WTC11 (cell line): ENCODE data around the gene GTF3C2. TPM values are rescaled to one million over a fixed set of nuclear protein-coding genes. Genes with fewer than 3 reads are reported as not detected.

Experiments used
- CREB1 ChIP-seq: sonication (generic); formaldehyde crosslinking; IDR thresholded peaks from 2 replicates; pipeline ENCODE4 v1.8.0; 2023; ENCODE audit warnings: mild to moderate bottlenecking, missing genetic modification reagents
- EMX1 ChIP-seq: fragments of 250-450 bp; sonication (Bioruptor Pico); IDR thresholded peaks from 2 replicates; pipeline ENCODE4 v1.8.0; 2021; ENCODE audit warnings: mild to moderate bottlenecking
- ESRRA ChIP-seq: sonication (generic); formaldehyde crosslinking; IDR thresholded peaks from 2 replicates; pipeline ENCODE4 v1.8.1; 2022; ENCODE audit warnings: mild to moderate bottlenecking, missing genetic modification reagents, borderline replicate concordance
- FOXK1 ChIP-seq: sonication (generic); formaldehyde crosslinking; IDR thresholded peaks from 2 replicates; pipeline ENCODE4 v1.8.0; 2022; ENCODE audit warnings: mild to moderate bottlenecking, moderate library complexity, missing genetic modification reagents
- FOXP1 ChIP-seq: sonication (generic); formaldehyde crosslinking; IDR thresholded peaks from 2 replicates; pipeline ENCODE4 v1.8.0; 2022; ENCODE audit warnings: missing genetic modification reagents, mild to moderate bottlenecking, moderate library complexity, borderline replicate concordance
- MYBL2 ChIP-seq: sonication (generic); formaldehyde crosslinking; IDR thresholded peaks from 2 replicates; pipeline ENCODE4 v1.8.1; 2023; ENCODE audit warnings: mild to moderate bottlenecking, moderate library complexity, missing genetic modification reagents
- NFE2L1 ChIP-seq: sonication (generic); formaldehyde crosslinking; IDR thresholded peaks from 2 replicates; pipeline ENCODE4 v1.8.1; 2023; ENCODE audit warnings: missing genetic modification reagents
- NFYB ChIP-seq: sonication (generic); formaldehyde crosslinking; conservative IDR thresholded peaks from 2 replicates; pipeline ENCODE4 v1.8.0; 2022; ENCODE audit warnings: low read depth, missing genetic modification reagents
- NR2C2 ChIP-seq: sonication (generic); formaldehyde crosslinking; IDR thresholded peaks from 2 replicates; pipeline ENCODE4 v1.8.0; 2022; ENCODE audit warnings: mild to moderate bottlenecking, missing genetic modification reagents
- OVOL2 ChIP-seq: fragments of 250-450 bp; sonication (Bioruptor Pico); IDR thresholded peaks from 2 replicates; pipeline ENCODE4 v1.9.0; 2021; ENCODE audit warnings: mild to moderate bottlenecking, borderline replicate concordance
- PRRX2 ChIP-seq: fragments of 250-450 bp; sonication (Bioruptor Pico); IDR thresholded peaks from 2 replicates; pipeline ENCODE4 v1.8.0; 2021; ENCODE audit warnings: mild to moderate bottlenecking
- SP1 ChIP-seq: sonication (generic); formaldehyde crosslinking; conservative IDR thresholded peaks from 2 replicates; pipeline ENCODE4 v1.8.1; 2022; ENCODE audit warnings: missing genetic modification reagents
- USF1 ChIP-seq: sonication (generic); formaldehyde crosslinking; IDR thresholded peaks from 2 replicates; pipeline ENCODE4 v1.8.0; 2022; ENCODE audit warnings: mild to moderate bottlenecking, missing genetic modification reagents
- ZNF121 ChIP-seq: sonication (generic); formaldehyde crosslinking; IDR thresholded peaks from 2 replicates; pipeline ENCODE4 v1.8.0; 2023; ENCODE audit warnings: missing genetic modification reagents
- ZNF532 ChIP-seq: fragments of 250-450 bp; sonication (Bioruptor Pico); IDR thresholded peaks from 2 replicates; pipeline ENCODE4 v1.9.0; 2021; ENCODE audit warnings: mild to moderate bottlenecking, borderline replicate concordance
- ZNF671 ChIP-seq: fragments of 250-450 bp; sonication (Bioruptor Pico); IDR thresholded peaks from 2 replicates; pipeline ENCODE4 v1.8.0; 2021; ENCODE audit warnings: mild to moderate bottlenecking
- total RNA-seq: library from RNA; stranded (reverse); gene quantifications from 3 replicates; pipeline ENCODE4 v1.2.3, GENCODE V29; 2021
- TF ChIP-seq, protein P1 (sequence below): fragments of 250-450 bp; sonication (Bioruptor Pico); IDR thresholded peaks from 2 replicates; pipeline ENCODE4 v1.8.0; 2021; ENCODE audit warnings: mild to moderate bottlenecking
- TF ChIP-seq, protein P2 (sequence below): fragments of 250-450 bp; sonication (Bioruptor Pico); IDR thresholded peaks from 2 replicates; pipeline ENCODE4 v1.9.0; 2021; ENCODE audit warnings: mild to moderate bottlenecking
- TF ChIP-seq, protein P3 (sequence below): sonication (generic); formaldehyde crosslinking; IDR thresholded peaks from 2 replicates; pipeline ENCODE4 v1.8.1; 2023; ENCODE audit warnings: mild to moderate bottlenecking, missing genetic modification reagents

Gene GTF3C2
- total RNA-seq, 1 experiment from 2014 or later, result 123 TPM

GRCh38 chr2:27322766-27323595, 33.6 kb downstream of the GTF3C2 start, which contains the start of gene MPV17 (continued):
- TF ChIP-seq, protein P1, sequence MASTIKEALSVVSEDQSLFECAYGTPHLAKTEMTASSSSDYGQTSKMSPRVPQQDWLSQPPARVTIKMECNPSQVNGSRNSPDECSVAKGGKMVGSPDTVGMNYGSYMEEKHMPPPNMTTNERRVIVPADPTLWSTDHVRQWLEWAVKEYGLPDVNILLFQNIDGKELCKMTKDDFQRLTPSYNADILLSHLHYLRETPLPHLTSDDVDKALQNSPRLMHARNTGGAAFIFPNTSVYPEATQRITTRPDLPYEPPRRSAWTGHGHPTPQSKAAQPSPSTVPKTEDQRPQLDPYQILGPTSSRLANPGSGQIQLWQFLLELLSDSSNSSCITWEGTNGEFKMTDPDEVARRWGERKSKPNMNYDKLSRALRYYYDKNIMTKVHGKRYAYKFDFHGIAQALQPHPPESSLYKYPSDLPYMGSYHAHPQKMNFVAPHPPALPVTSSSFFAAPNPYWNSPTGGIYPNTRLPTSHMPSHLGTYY (CRISPR knock-in tag), result peak; percentile 31; the same call in 1 of the 2 replicates
- TF ChIP-seq, protein P2, sequence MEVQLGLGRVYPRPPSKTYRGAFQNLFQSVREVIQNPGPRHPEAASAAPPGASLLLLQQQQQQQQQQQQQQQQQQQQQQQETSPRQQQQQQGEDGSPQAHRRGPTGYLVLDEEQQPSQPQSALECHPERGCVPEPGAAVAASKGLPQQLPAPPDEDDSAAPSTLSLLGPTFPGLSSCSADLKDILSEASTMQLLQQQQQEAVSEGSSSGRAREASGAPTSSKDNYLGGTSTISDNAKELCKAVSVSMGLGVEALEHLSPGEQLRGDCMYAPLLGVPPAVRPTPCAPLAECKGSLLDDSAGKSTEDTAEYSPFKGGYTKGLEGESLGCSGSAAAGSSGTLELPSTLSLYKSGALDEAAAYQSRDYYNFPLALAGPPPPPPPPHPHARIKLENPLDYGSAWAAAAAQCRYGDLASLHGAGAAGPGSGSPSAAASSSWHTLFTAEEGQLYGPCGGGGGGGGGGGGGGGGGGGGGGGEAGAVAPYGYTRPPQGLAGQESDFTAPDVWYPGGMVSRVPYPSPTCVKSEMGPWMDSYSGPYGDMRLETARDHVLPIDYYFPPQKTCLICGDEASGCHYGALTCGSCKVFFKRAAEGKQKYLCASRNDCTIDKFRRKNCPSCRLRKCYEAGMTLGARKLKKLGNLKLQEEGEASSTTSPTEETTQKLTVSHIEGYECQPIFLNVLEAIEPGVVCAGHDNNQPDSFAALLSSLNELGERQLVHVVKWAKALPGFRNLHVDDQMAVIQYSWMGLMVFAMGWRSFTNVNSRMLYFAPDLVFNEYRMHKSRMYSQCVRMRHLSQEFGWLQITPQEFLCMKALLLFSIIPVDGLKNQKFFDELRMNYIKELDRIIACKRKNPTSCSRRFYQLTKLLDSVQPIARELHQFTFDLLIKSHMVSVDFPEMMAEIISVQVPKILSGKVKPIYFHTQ (CRISPR knock-in tag), result 0 out of 2 replicates have a peak, but pooled peaks have one; percentile 52
- TF ChIP-seq ZNF671, result peak; percentile 48; the same call in 1 of the 2 replicates
- peak; percentile 88 for TF ChIP-seq EMX1 (CRISPR knock-in tag)
- 0 out of 2 replicates have a peak, but pooled peaks have one; percentile 17 for TF ChIP-seq NFYB (CRISPR knock-in tag)
- TF ChIP-seq, protein P3, sequence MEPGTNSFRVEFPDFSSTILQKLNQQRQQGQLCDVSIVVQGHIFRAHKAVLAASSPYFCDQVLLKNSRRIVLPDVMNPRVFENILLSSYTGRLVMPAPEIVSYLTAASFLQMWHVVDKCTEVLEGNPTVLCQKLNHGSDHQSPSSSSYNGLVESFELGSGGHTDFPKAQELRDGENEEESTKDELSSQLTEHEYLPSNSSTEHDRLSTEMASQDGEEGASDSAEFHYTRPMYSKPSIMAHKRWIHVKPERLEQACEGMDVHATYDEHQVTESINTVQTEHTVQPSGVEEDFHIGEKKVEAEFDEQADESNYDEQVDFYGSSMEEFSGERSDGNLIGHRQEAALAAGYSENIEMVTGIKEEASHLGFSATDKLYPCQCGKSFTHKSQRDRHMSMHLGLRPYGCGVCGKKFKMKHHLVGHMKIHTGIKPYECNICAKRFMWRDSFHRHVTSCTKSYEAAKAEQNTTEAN, result peak; percentile 49; the same call in 1 of the 2 replicates
- peak; percentile 99 for TF ChIP-seq SP1
- TF ChIP-seq FOXK1, result peak; percentile 90
- TF ChIP-seq CREB1 (CRISPR knock-in tag), result peak; percentile 6; the same call in 1 of the 2 replicates
- no peak for TF ChIP-seq NR2C2
- TF ChIP-seq OVOL2, result no peak
- peak; percentile 66; the same call in 1 of the 2 replicates for TF ChIP-seq PRRX2 (CRISPR knock-in tag)
- peak; percentile 45; the same call in 1 of the 2 replicates for TF ChIP-seq MYBL2 (CRISPR knock-in tag)
- peak; percentile 97 for TF ChIP-seq USF1
- TF ChIP-seq ZNF532 (CRISPR knock-in tag), result 0 out of 2 replicates have a peak, but pooled peaks have one; percentile 61
- TF ChIP-seq ZNF121 (CRISPR knock-in tag), result no peak
- TF ChIP-seq FOXP1 (CRISPR knock-in tag), result 0 out of 2 replicates have a peak, but pooled peaks have one; percentile 53
- TF ChIP-seq NFE2L1, result 0 out of 2 replicates have a peak, but pooled peaks have one; percentile 18
- TF ChIP-seq ESRRA, result no peak
